SK-N-SH (cell line): ENCODE data around the gene STAMBP. TPM values are rescaled to one million over a fixed set of nuclear protein-coding genes. Genes with fewer than 3 reads are reported as not detected.

Experiments
- CTCF ChIA-PET: fragments of 300-600, 350-600 bp; formaldehyde crosslinking; extraction: SDS; loops from one replicate; lab custom pipeline; 2021; lab: Yijun Ruan, JAX
- POLR2A ChIA-PET: fragments of 350-600 bp; sonication (Branson Sonifier 250); formaldehyde crosslinking; extraction: SDS; loops from one replicate; lab custom pipeline; 2020; ENCODE audit warnings: antibody characterized with exemption, inconsistent platforms; lab: Yijun Ruan, JAX
- DNase-seq: peaks from one replicate; pipeline ENCODE4 v3.0.0; 2012
- H2AFZ ChIP-seq: fragments of 200-600 bp; sonication (generic); 2 replicates; pipeline ENCODE4 v1.8.1; 2016; ENCODE audit warnings: antibody characterized with exemption, mild to moderate bottlenecking, low read depth
- H3F3A ChIP-seq: fragments of 200-600 bp; sonication (generic); replicated peaks from 2 replicates; pipeline ENCODE3; 2016; ENCODE audit warnings: antibody characterized with exemption, mild to moderate bottlenecking; ENCODE audit not compliant: insufficient read depth
- H3K27ac ChIP-seq, 2 experiments: fragments of 200-500 bp in 1 of 2; fragments of 200-600 bp in 1 of 2; sonication (Bioruptor generic) in 1 of 2; sonication (generic), shearing (Covaris generic) in 1 of 2; 2 replicates each; pipeline versions ENCODE4 v1.5.1 to v1.6.1; 2014 to 2016; ENCODE audit warnings: low read depth in 2 of 2, inconsistent platforms in 1 of 2, low read length in 1 of 2, mild to moderate bottlenecking in 1 of 2, mixed read lengths in 1 of 2
- H3K27me3 ChIP-seq: fragments of 200-600 bp; sonication (generic), shearing (Covaris generic); 2 replicates; pipeline ENCODE4 v1.6.1; 2016; ENCODE audit warnings: mixed run types; ENCODE audit not compliant: insufficient read depth
- H3K36me3 ChIP-seq, 2 experiments: fragments of 200-500 bp in 1 of 2; fragments of 200-600 bp in 1 of 2; sonication (Bioruptor generic) in 1 of 2; sonication (generic) in 1 of 2; replicated peaks in 1 of 2; 2 replicates each; pipeline versions ENCODE3 to v1.5.1; 2014 to 2016; ENCODE audit warnings: low read length in 1 of 2, mild to moderate bottlenecking in 1 of 2; ENCODE audit not compliant: insufficient read depth in 2 of 2, control insufficient read depth in 1 of 2
- H3K4me1 ChIP-seq, 2 experiments: fragments of 200-500 bp in 1 of 2; fragments of 200-600 bp in 1 of 2; sonication (Bioruptor generic) in 1 of 2; sonication (generic), shearing (Covaris generic) in 1 of 2; 2 replicates each; pipeline versions ENCODE4 v1.5.1 to v1.6.1; 2014 to 2016; ENCODE audit warnings: low read depth in 1 of 2, low read length in 1 of 2, mixed run types in 1 of 2; ENCODE audit not compliant: insufficient read depth in 2 of 2, control insufficient read depth in 1 of 2
- H3K4me2 ChIP-seq: fragments of 200-600 bp; sonication (generic), shearing (Covaris generic); 2 replicates; pipeline ENCODE4 v1.6.1; 2017; ENCODE audit warnings: mixed run types
- H3K4me3 ChIP-seq, 2 experiments: fragments of 200-500 bp in 1 of 2; fragments of 200-600 bp in 1 of 2; sonication (Bioruptor generic) in 1 of 2; sonication (generic), shearing (Covaris generic) in 1 of 2; 2 replicates each; pipeline versions ENCODE4 v1.5.1 to v1.8.1; 2014 to 2016; ENCODE audit warnings: low read depth in 2 of 2, inconsistent platforms in 1 of 2, low read length in 1 of 2, mild to moderate bottlenecking in 1 of 2, mixed read lengths in 1 of 2, moderate library complexity in 1 of 2
- H3K79me2 ChIP-seq: fragments of 200-600 bp; sonication (generic); 2 replicates; pipeline ENCODE4 v1.8.1; 2017; ENCODE audit warnings: mild to moderate bottlenecking; ENCODE audit not compliant: insufficient read depth
- H3K9ac ChIP-seq: fragments of 200-600 bp; sonication (generic); 2 replicates; pipeline ENCODE4 v1.6.1; 2017; ENCODE audit warnings: mixed run types
- H3K9me2 ChIP-seq: fragments of 200-600 bp; sonication (generic); 2 replicates; pipeline ENCODE4 v1.6.1; 2017; ENCODE audit warnings: mixed run types
- H3K9me3 ChIP-seq: fragments of 200-600 bp; sonication (generic); 2 replicates; pipeline ENCODE4 v1.6.1; 2017; ENCODE audit warnings: mixed run types, mild to moderate bottlenecking, moderate library complexity
- H4K20me1 ChIP-seq: fragments of 200-600 bp; sonication (generic); 2 replicates; pipeline ENCODE4 v1.6.1; 2017; ENCODE audit warnings: mild to moderate bottlenecking, mixed run types; ENCODE audit not compliant: insufficient read depth
- EP300 ChIP-seq, 2 experiments: IDR thresholded peaks; 2 replicates each; pipeline versions ENCODE4 v1.4.0 to v1.6.1; 2012; ENCODE audit warnings: borderline replicate concordance in 1 of 2, low read depth in 1 of 2, low read length in 1 of 2
- EZH2phosphoT487 ChIP-seq: fragments of 200-600 bp; sonication (generic); IDR thresholded peaks from 2 replicates; pipeline ENCODE4 v1.6.1; 2017; ENCODE audit warnings: low read depth, mixed run types, mild to moderate bottlenecking, antibody characterized with exemption, moderate library complexity, borderline replicate concordance
- FOXJ3 ChIP-seq: sonication (generic); formaldehyde crosslinking; IDR thresholded peaks from 2 replicates; pipeline ENCODE4 v1.5.1; 2020; ENCODE audit warnings: mild to moderate bottlenecking, missing genetic modification reagents
- GATA2 ChIP-seq: sonication (generic); formaldehyde crosslinking; IDR thresholded peaks from 2 replicates; pipeline ENCODE4 v1.5.0; 2020; ENCODE audit warnings: mild to moderate bottlenecking, missing genetic modification reagents
- MEF2A ChIP-seq: IDR thresholded peaks from 2 replicates; pipeline ENCODE4 v1.4.0; 2012; ENCODE audit warnings: low read depth, borderline replicate concordance
- MXI1 ChIP-seq: IDR thresholded peaks from 2 replicates; pipeline ENCODE4 v1.6.1; 2012; ENCODE audit warnings: mild to moderate bottlenecking, low read depth, low read length, improper control_type of control experiment
- NFIC ChIP-seq: IDR thresholded peaks from 2 replicates; pipeline ENCODE4 v1.4.0; 2012; ENCODE audit warnings: borderline replicate concordance
- POLR2AphosphoS5 ChIP-seq: IDR thresholded peaks from 2 replicates; pipeline ENCODE4 v1.6.1; 2012; ENCODE audit warnings: low read depth, low read length
- RAD21 ChIP-seq: IDR thresholded peaks from 2 replicates; pipeline ENCODE4 v1.6.1; 2012; ENCODE audit warnings: mild to moderate bottlenecking, low read length
- RCOR1 ChIP-seq: fragments of 150-350 bp; IDR thresholded peaks from 2 replicates; pipeline ENCODE4 v1.6.1; 2017; ENCODE audit warnings: antibody characterized with exemption, low read length
- SIN3A ChIP-seq: IDR thresholded peaks from 2 replicates; pipeline ENCODE4 v1.6.1; 2012; ENCODE audit warnings: low read depth, mild to moderate bottlenecking, low read length, moderate library complexity, borderline replicate concordance
- TCF12 ChIP-seq: IDR thresholded peaks from 2 replicates; pipeline ENCODE4 v1.4.0; 2012
- YY1 ChIP-seq: IDR thresholded peaks from 2 replicates; pipeline ENCODE4 v1.4.0; 2012; ENCODE audit warnings: low read depth, mild to moderate bottlenecking
- WGBS: methylation state at CpG from one replicate; pipeline ENCODE4 v1.1.6; 2017; ENCODE audit warnings: low lambda C conversion rate; 5-methylcytosine and 5-hydroxymethylcytosine counted together
- polyA plus RNA-seq, 3 experiments: library from polyadenylated mRNA; depleted of rRNA; stranded (reverse); fragments of >200 nt; gene quantifications; 2 replicates each; pipeline ENCODE4 v1.2.3, GENCODE V29; 2012
- TF ChIP-seq, protein P1 (sequence below): fragments of 150-350 bp; IDR thresholded peaks from 2 replicates; pipeline ENCODE4 v1.6.1; 2017; ENCODE audit warnings: antibody characterized with exemption, low read length, low read depth, borderline replicate concordance
- TF ChIP-seq, protein P2 (sequence below): fragments of 200-600 bp; sonication (generic); IDR thresholded peaks from 2 replicates; pipeline ENCODE4 v1.6.1; 2017; ENCODE audit warnings: antibody characterized with exemption, mild to moderate bottlenecking, moderate library complexity
- TF ChIP-seq, protein P3 (sequence below): IDR thresholded peaks from 2 replicates; pipeline ENCODE4 v1.4.0; 2012; ENCODE audit warnings: low read depth, borderline replicate concordance
- TF ChIP-seq, protein P4 (sequence below): IDR thresholded peaks from 2 replicates; pipeline ENCODE4; 2012

The STAMBP gene
- polyA plus RNA-seq, 1 of the 3 experiments (the other 2 are of a cell fraction) = 42.2 TPM

DNA sequence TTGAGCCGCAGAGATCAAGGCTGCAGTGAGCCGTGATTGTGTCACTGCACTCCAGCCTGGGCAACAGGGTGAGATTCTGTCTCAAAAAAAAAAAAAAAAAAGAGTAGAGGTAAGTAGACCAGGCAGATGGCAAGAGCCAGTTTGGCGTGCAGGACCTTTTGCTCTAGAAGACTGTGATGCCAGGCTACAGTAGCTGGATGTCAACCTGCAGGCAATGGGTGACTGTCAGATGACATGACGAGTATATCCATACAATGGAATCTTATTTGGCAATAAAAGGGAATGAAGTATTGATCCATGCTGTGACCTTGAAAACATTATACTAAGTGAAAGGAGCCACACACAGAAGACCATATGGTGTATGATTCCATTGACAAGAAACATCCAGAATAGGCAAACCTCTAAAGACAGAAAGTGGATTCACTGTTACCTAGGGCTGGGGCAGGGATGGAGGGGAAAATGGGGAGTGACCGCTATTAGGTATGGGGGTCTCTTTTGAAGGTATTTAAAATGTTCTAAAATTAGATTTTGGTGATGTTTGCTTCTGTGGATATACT is 86.8 kb downstream of the STAMBP start:
- POLR2A ChIA-PET = no interaction called here
- H4K20me1 ChIP-seq = no peaks in the 10 kb centered on the region
- H3K9ac ChIP-seq = no peak overlapping the region
- TF ChIP-seq POLR2AphosphoS5 = no peak
- TF ChIP-seq RAD21 = no peak
- TF ChIP-seq, protein P1, sequence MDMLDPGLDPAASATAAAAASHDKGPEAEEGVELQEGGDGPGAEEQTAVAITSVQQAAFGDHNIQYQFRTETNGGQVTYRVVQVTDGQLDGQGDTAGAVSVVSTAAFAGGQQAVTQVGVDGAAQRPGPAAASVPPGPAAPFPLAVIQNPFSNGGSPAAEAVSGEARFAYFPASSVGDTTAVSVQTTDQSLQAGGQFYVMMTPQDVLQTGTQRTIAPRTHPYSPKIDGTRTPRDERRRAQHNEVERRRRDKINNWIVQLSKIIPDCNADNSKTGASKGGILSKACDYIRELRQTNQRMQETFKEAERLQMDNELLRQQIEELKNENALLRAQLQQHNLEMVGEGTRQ = no peak
- TF ChIP-seq, protein P2, sequence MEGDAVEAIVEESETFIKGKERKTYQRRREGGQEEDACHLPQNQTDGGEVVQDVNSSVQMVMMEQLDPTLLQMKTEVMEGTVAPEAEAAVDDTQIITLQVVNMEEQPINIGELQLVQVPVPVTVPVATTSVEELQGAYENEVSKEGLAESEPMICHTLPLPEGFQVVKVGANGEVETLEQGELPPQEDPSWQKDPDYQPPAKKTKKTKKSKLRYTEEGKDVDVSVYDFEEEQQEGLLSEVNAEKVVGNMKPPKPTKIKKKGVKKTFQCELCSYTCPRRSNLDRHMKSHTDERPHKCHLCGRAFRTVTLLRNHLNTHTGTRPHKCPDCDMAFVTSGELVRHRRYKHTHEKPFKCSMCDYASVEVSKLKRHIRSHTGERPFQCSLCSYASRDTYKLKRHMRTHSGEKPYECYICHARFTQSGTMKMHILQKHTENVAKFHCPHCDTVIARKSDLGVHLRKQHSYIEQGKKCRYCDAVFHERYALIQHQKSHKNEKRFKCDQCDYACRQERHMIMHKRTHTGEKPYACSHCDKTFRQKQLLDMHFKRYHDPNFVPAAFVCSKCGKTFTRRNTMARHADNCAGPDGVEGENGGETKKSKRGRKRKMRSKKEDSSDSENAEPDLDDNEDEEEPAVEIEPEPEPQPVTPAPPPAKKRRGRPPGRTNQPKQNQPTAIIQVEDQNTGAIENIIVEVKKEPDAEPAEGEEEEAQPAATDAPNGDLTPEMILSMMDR = no peak
- no peak for TF ChIP-seq GATA2 (CRISPR knock-in tag)
- no peak for TF ChIP-seq NFIC
- H3K9me3 ChIP-seq = no peaks in the 10 kb centered on the region
- no peaks in the 10 kb centered on the region; the same call in 1 of the 2 replicates for H3K27me3 ChIP-seq
- H3K79me2 ChIP-seq = no peaks in the 10 kb centered on the region
- no peak overlapping the region for H3K4me3 ChIP-seq
- no peak overlapping the region for H2AFZ ChIP-seq
- no peak overlapping the region for H3K27ac ChIP-seq
- DNase-seq = no peak
- CTCF ChIA-PET = no interaction called here
- no peak overlapping the region for H3K4me2 ChIP-seq
- H3K9me2 ChIP-seq = no peaks in the 10 kb centered on the region
- H3K4me1 ChIP-seq = no peaks in the 10 kb centered on the region
- no peaks in the 10 kb centered on the region for H3K36me3 ChIP-seq
- WGBS = 66% methylated on average over 5 of the region's 5 CpGs
- no peaks in the 10 kb centered on the region for H3F3A ChIP-seq

DNA sequence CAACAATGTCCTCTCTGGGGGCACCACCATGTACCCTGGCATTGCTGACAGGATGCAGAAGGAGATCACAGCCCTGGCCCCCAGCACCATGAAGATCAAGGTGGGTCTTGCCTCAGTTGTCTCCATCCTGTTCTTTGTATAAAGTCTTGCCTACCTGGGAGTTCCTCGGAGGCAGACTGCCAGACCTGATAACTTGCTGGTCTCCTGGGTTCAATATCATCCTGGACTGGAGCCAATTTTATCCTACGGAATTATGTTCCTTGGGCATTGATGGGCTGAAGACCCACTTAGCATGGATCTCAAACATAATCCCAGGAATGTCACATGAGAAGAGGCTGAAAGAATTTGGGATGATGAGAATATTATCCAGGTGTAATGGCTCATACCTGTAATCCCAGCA is 87.9 kb downstream of the STAMBP start:
- Histone ChIP-seq H2AFZ (no peak overlapping the region), H3K4me1 (peaks cover 0 to 5% of the 10 kb centered on the region in 2 experiments; a peak in 1 of 4 replicates), H4K20me1 (no peaks in the 10 kb centered on the region), H3F3A (no peaks in the 10 kb centered on the region), H3K9me3 (no peaks in the 10 kb centered on the region), H3K27ac (no peak overlapping the region), H3K4me3 (no peak overlapping the region), H3K9ac (no peak overlapping the region), H3K27me3 (no peaks in the 10 kb centered on the region; the same call in 1 of the 2 replicates), H3K9me2 (no peaks in the 10 kb centered on the region), H3K79me2 (no peaks in the 10 kb centered on the region), H3K4me2 (no peak overlapping the region), H3K36me3 (no peaks in the 10 kb centered on the region)
- 60% methylated on average over 2 of the region's 2 CpGs for WGBS
- TF ChIP-seq FOXJ3 (CRISPR knock-in tag) (no peak), MEF2A (no peak), NFIC (no peak), RAD21 (no peak), RCOR1 (no peak), EP300 (IDR thresholded peaks at IDR 0.05; ENCODE audit: borderline replicate concordance in 1 of 2, low read depth in 1 of 2, low read length in 1 of 2) (no peak), MXI1 (no peak), SIN3A (no peak), EZH2phosphoT487 (no peak), POLR2AphosphoS5 (no peak), TCF12 (no peak), YY1 (no peak)
- TF ChIP-seq, protein P3, sequence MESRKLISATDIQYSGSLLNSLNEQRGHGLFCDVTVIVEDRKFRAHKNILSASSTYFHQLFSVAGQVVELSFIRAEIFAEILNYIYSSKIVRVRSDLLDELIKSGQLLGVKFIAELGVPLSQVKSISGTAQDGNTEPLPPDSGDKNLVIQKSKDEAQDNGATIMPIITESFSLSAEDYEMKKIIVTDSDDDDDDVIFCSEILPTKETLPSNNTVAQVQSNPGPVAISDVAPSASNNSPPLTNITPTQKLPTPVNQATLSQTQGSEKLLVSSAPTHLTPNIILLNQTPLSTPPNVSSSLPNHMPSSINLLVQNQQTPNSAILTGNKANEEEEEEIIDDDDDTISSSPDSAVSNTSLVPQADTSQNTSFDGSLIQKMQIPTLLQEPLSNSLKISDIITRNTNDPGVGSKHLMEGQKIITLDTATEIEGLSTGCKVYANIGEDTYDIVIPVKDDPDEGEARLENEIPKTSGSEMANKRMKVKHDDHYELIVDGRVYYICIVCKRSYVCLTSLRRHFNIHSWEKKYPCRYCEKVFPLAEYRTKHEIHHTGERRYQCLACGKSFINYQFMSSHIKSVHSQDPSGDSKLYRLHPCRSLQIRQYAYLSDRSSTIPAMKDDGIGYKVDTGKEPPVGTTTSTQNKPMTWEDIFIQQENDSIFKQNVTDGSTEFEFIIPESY = no peak
- TF ChIP-seq, protein P2 = no peak
- TF ChIP-seq, protein P4, sequence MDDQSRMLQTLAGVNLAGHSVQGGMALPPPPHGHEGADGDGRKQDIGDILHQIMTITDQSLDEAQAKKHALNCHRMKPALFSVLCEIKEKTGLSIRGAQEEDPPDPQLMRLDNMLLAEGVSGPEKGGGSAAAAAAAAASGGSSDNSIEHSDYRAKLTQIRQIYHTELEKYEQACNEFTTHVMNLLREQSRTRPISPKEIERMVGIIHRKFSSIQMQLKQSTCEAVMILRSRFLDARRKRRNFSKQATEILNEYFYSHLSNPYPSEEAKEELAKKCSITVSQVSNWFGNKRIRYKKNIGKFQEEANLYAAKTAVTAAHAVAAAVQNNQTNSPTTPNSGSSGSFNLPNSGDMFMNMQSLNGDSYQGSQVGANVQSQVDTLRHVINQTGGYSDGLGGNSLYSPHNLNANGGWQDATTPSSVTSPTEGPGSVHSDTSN = no peak
- CTCF ChIA-PET = no interaction called here
- no peak for DNase-seq
- POLR2A ChIA-PET = no interaction called here
